Esophagus muscularis mucosa (tissue), 3 donors: ENCODE measurements around the gene C19orf33.

Experiments
- POLR2A ChIP-seq: fragments of 450-650 bp; IDR thresholded peaks from one replicate; pipeline ENCODE4 v1.6.1; 2017; ENCODE audit warnings: antibody characterized with exemption, moderate library complexity, mild to moderate bottlenecking, low read depth
- POLR2AphosphoS5 ChIP-seq, 2 donors: sonication (generic); formaldehyde crosslinking; IDR thresholded peaks; one replicate each; pipeline ENCODE4 v1.6.1; 2017; ENCODE audit warnings: antibody characterized with exemption in 2 of 2
- TF ChIP-seq, protein P1 (sequence below), 3 experiments: fragments of 200-600 bp in 2 of 3; fragments of 450-650 bp in 1 of 3; sonication (generic) in 2 of 3; IDR thresholded peaks; one replicate each; pipeline ENCODE4 v1.5.1; 2017 to 2019; ENCODE audit warnings: antibody characterized with exemption in 3 of 3, mild to moderate bottlenecking in 2 of 3, moderate library complexity in 1 of 3

DNA sequence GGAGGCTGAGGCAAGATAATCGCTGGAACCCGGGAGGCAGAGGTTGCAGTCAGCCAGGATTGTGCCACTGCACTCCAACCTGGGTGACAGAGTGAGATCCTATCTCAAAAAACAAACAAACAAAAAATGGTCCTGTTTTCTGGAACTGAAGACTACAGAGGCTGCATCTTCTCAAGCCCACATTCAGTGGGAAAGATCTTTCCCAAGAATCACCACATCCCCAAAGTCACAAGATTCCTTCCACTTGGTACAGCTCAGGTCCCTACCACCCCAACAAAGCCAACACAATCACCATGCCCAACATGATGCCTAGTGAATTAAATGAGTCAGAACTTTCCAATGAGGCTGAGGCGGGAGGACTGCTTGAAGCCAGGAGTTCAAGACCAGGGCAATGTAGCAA is 46.8 kb downstream of the C19orf33 start:
- TF ChIP-seq, protein P1, sequence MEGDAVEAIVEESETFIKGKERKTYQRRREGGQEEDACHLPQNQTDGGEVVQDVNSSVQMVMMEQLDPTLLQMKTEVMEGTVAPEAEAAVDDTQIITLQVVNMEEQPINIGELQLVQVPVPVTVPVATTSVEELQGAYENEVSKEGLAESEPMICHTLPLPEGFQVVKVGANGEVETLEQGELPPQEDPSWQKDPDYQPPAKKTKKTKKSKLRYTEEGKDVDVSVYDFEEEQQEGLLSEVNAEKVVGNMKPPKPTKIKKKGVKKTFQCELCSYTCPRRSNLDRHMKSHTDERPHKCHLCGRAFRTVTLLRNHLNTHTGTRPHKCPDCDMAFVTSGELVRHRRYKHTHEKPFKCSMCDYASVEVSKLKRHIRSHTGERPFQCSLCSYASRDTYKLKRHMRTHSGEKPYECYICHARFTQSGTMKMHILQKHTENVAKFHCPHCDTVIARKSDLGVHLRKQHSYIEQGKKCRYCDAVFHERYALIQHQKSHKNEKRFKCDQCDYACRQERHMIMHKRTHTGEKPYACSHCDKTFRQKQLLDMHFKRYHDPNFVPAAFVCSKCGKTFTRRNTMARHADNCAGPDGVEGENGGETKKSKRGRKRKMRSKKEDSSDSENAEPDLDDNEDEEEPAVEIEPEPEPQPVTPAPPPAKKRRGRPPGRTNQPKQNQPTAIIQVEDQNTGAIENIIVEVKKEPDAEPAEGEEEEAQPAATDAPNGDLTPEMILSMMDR (IDR thresholded peaks at IDR 0.05) = no peak
- TF ChIP-seq POLR2A (no peak), POLR2AphosphoS5 (IDR thresholded peaks at IDR 0.05) (no peak)
